Measurements from ENCODE around the gene EXOSC2.

- TF ChIP-seq, protein P1, sequence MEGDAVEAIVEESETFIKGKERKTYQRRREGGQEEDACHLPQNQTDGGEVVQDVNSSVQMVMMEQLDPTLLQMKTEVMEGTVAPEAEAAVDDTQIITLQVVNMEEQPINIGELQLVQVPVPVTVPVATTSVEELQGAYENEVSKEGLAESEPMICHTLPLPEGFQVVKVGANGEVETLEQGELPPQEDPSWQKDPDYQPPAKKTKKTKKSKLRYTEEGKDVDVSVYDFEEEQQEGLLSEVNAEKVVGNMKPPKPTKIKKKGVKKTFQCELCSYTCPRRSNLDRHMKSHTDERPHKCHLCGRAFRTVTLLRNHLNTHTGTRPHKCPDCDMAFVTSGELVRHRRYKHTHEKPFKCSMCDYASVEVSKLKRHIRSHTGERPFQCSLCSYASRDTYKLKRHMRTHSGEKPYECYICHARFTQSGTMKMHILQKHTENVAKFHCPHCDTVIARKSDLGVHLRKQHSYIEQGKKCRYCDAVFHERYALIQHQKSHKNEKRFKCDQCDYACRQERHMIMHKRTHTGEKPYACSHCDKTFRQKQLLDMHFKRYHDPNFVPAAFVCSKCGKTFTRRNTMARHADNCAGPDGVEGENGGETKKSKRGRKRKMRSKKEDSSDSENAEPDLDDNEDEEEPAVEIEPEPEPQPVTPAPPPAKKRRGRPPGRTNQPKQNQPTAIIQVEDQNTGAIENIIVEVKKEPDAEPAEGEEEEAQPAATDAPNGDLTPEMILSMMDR (IDR thresholded peaks at IDR 0.05 in 4 of 5, conservative IDR thresholded peaks at IDR 0.05 in 1 of 5), result no peak
- no peak for TF ChIP-seq POLR2A (IDR thresholded peaks at IDR 0.05)
These were observed 5.5 kb upstream of the EXOSC2 start for GRCh38 chr9:130688072-130688471.

Measured in gastrocnemius medialis (tissue), 4 donors.